HCEC 1CT (cell line): ENCODE data around the gene MYO1E.
A peak's percentile ranks its signal among the peaks of the same experiment; 100 is the strongest.
"Not testable (repeated sequence)": the region's sequence is repeated elsewhere in the genome, so short reads cannot be mapped to it uniquely, and the experiment has no call there.

Source experiments
- DNase-seq: peaks from one replicate; pipeline ENCODE4 v3.0.0-alpha.2; 2017

The MYO1E gene

DNA sequence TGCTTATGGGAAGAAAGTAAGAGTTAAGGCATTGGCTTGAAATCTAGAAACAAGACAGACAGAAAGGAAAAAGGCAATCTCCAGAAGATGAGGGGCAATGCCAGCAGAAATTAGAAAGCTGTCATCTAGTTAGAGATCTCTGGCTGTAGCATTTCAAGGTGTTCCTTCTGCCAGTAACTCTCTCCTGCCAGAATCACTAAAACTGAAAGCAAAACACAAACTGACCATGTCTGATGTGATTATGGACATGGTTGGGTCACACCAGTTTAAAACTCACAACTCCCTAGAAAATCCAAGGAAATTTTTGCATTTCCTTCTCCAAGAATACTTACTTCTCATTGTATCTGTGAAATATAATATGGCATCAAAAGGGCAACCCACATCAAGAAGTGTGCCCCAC, 83.1 kb downstream of the MYO1E start:
- no peak for DNase-seq

DNA sequence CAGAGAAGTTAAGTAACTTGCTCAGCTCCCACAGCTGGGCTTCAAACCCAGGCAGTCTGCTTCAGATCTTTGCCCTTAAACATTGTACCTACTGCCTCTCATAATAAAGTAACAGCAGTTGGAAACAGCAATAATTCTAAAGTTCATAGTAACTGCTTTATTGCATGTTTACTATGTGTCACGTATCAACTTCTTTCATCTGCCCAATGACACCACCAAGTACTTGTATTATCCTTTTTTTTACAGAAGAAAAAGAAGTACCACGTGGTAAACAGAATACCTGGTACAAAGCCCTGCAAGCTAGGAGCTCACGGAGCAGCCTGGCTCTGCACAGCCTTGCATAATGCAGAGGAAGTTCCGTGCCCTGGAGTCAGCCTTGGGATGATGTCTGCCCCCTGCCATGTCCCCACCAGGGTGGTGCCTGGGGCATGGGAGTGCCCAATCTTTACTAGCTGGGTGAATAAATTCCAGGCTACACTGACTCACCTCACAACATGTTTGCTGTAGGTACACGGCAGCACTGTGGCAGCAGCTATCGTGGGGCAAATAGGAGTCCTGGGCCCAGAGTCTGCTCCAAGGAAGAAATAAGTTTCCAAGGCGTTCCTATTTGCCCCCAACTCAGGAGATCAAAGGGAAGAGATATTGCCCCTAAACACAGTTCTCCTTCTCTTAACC, 88.8 kb downstream of the MYO1E start:
- no peak for DNase-seq

DNA sequence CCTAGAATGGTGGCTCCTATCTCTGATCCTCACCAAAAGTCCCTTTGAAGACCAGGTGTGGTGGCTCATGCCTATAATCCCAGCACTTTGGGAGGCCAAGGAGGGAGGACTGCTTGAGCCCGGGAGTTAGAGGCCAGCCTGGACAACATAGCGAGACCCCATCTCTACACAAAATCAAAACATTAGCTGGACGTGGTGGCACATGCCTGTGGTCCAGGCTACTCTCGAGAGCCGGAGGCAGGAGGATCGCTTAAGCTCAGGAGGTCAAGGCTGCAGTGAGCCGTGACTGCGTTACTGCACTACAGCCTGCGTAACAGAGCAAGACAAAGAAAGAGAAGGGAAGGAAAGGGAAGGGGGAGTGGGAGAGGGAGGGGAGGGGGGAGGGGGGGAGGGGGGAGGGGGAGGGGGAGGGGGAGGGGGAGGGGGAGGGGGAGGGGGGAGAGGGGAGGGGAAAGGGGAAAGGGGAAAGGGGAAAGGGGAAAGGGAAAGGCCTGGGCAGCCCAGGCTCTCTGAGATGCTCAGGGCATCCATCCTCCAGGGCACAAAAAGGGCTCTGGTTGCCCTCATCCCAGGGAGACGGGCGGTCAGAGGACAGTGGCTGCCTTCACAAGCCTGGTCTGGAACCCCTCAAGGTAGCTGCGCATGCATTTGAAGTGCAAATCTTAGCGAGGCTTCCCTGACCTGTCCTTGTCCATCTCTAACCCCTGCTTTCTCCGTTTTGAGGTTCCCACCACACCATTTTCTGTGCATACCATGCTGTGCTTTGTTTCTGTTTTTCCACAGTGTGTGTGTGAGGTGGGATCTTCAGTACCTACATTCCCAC, 89.9 kb downstream of the MYO1E start:
- DNase-seq = no peak

DNA sequence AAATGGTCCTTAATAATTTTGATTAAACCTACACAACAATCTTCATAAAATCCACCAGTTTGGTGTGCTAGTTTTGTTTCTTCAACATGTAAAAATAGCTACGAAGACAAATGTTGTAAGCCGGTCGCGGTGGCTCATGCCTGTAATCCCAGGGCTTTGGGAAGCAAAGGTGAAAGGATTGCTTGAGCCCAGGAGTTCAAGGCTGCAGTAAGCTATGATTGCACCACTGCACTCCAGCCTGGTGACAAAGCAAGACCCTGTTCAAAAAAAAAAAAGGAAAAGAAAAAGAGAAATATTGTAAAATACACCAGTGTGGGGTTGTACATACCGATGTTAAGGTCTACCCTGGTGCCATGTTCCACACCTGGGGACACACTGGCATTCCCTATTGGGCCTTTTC, 91.0 kb downstream of the MYO1E start:
- DNase-seq = no peak

DNA sequence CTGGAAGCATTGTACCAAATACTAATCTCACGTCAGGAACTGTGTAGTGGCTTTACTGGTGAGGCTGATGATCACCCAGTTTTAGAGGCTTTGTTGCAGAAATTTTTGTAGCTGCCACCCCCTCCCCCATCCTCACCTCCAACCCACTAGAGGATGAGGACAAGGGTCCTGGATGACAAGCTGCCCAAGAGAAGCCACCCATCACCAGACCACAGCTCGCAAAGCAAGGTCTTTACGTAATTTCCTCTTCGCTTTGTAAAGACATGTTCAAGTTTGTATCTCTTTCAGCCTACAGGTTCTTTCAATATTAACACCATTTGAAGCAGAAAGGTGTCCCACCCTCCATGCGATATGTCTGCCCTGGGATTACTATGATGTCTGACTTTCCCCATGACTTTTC, 91.8 kb downstream of the MYO1E start:
- DNase-seq = no peak

DNA sequence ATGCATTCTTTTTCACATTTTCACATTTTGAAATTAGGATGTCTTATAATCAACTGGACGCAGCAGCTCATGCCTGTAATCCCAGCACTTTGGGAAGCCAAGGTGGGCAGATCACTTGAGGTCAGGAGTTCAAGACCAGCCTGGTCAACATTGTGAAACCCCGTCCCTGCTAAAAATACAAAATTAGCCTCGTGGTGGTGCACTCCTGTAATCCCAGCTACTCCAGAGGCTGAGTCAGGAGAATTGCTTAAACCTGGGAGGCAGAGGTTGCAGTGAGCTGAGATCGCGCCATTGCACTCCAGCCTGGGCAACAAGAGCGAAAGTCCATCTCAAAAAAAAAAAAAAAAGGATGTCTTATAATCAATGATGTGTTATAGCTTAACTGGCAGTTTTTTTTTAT, 92.4 kb downstream of the MYO1E start:
- DNase-seq = not testable (repeated sequence)

DNA sequence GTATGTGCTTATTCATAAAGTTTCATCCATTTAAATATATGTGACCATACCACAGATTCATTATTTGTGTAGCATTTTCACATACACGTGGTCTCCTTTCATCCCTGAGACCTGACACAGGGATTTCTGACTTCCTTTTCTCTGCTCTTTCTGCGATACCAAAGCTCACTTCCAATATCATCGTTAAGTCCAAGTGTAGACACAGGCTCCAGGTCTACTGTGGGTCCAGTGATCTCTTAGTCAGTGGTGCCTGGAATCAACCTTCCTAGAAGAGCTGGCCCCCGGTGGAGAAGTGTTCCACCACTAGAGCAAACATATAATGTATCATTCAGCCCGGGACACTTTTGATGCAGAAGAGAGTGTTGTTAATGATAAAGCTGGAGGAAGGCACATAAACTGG, 93.6 kb downstream of the MYO1E start:
- DNase-seq = no peak

DNA sequence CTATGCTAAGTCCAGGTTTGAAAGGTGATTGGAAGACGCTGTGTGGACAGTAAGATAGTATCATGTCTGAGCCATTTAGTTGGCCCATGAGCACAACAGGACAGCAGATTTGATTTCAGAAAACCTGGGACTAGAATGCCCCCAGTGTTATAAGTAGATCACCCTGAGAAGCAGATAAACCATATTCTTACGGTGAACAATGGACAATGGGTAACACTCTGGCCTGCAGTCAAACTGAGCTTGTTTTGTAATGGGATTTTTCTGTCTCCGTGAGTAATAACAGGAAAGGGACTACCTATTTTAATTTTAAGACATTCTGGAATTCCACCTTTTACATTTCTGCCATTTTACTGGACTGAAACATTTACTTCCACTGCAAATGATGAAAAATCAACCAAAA, 94.6 kb downstream of the MYO1E start:
- DNase-seq = no peak

DNA sequence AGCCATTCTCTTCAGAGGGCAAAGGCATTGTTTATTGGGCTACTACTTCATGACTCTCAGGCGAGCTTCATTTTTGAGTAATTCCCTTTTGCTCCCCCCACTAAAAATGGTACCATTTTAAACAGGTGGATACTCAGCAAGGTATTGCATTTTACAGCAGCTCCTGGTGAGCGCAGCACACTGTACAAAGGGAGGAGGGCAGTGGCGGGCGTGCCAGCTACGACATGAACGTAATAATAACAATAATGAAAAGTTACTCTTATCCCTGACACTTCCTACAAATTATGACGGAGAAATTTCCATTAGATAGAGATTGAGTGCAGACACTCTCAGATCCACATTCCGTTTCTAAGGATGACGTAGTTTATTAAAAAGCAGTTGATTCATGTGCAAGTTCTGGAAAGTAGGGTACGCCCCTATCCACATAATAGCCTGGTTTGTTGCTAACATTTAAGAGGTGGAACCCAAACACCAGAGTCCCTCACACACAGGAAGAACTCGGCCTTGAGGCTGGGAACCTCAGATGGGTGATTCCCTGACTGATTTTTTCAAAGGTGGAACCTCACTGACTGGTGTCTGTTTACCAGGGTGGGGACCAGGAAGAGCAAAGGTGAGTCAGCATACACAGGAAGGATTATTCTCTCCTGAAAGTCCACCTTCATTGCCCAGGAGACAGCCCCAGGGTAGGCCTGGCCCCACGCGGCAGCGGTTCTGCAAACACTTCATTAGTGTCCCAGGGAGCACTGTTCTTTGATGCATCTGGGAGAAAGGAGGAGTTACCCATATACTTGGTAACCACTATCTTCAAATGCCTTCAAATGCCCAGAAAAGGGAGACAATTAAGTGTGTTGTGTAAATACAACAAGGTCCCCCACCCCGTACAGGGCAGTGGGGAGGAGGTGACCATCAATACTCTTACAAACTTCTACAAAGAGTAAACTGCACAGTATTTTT, 96.2 kb downstream of the MYO1E start:
- no peak for DNase-seq

DNA sequence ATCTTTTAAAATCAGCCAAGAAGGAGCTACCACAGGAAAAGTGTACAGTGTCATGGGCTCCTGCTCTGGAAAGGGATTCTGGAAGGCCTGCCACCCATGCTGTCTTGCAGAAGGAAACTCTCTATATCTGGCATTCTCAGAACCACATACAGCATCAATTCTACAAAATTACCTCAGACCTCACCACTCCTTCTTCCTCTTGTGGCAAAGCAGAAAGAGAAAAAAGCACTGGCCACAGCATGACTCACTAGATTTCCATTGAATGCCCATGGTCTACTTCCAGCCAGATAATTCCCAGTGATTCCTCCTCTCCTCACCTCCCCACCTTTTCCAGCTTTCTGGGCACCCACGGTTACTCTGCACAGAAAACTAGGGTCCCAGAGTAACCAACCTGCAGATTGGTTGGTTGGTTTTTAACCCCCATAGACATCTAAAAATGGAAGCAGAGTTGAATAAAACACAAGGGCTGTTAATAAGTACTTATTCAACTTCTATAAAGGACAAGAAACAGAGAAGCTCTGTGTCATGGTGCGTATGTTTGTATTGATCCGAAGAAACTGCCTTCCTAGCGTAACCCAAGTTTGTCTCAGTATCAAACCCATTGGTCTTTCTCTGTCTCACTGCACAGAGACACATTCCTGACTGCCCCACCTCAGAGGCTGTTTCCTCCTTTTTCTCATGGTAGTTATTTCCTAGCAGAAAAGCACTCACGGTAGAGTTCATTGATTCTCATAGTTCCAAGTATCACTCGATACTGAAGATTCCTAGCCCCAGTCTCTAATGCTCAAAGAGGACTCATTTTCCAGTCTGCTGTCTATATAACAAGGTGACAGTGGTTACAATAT, 98.3 kb downstream of the MYO1E start:
- peak; percentile 45 for DNase-seq

DNA sequence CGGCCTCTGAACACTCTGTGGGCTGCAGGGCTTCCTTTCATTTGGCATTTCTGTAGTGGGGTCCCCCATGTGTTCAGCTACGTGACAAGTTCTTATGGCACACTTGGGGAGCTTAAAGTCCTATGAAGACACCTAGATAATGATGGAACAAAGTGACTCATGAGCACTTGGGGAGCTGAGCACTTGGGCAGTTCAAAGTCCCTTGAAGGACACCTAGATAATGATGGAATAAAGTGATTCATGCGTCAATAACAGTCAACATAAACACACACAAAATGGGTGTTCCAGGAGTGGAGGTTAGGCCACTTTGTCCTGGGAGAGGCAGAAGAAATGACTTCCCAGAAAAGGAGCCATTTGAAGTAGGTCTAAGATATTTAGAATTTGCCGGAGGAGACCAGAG, 99.4 kb downstream of the MYO1E start:
- DNase-seq = no peak

DNA sequence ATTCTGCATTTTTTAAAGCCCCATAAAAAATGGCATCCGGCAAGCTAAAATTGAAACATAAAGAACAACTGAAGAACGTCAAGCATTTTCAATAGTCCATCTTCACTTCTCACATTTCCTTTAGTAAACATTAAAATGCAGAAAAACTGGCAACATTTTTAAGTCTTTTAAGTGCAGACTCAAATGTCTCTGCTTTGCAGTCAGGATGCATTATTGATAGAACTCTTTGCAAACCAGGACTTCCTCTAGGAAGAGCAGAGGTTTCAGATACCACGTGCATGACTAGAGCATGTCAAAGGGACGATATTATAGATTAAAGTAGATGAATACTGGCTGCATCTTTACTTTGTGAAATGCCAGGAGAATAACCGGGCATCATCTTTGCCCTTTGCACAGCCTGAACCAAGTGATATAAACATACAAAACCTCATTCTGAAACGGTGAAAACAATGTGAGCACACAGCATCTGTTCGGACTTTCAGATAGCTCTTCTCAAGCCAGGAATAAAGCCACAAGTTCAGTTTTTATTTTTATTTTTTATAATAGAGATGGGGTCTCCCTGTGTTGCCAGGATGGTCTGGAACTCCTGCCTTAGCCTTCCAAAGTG, 101.0 kb downstream of the MYO1E start:
- no peak for DNase-seq

DNA sequence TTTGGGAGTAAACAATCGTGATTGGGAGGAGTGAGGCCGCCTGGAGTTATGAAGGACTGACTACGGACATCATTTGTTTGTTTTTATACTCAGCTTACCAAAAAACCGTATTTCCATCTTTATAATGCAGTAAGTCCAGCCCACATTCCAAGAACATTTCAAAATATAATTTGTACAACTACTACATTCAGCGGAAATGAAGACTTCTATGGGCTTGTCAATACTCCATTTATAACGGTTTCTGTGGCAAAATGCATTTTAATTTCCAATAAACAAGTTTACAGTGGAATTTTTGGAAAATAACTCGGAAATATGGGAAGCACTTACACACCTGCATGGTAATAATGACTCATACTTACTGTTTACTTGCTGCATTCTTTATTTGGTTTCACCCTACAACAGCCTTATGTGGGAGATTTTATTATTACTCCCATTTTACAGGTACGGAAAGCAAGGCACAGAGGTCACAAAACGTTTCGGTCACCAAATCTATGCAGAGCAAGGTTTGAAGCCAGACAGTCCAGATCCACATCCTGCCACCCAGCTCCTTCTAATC, 103.7 kb downstream of the MYO1E start:
- DNase-seq = no peak

DNA sequence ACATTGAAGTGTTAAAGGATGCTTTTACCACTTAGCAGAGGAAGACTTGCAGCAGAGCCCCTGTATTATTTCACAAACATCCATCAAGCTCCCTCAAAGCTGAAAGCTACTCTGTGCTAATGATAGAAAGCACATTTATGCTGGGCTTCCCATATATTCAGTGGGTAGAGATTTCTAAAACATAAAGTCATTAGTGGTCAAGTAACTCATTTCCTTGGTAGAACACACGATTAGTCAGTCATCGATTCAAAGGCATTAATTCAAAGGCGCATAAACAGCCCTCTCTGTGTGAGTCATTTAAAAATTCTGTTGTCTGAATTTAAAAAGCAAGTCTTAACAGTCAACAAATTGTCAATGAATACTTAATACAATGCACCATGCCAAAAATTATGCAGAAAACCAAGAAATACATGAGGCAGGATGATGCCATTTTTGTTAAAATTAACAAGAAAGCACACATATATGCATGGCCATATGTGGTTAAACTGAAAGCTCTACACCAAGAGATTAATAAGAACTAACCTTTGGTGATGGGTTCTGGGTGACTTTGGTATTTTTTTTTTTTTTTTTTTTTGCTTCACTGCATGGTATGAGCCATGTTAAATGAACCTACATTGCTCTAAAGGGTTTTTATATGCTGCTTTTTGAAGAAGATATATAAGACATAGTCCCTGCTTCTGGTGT, 104.4 kb downstream of the MYO1E start:
- DNase-seq = peak; percentile 85

DNA sequence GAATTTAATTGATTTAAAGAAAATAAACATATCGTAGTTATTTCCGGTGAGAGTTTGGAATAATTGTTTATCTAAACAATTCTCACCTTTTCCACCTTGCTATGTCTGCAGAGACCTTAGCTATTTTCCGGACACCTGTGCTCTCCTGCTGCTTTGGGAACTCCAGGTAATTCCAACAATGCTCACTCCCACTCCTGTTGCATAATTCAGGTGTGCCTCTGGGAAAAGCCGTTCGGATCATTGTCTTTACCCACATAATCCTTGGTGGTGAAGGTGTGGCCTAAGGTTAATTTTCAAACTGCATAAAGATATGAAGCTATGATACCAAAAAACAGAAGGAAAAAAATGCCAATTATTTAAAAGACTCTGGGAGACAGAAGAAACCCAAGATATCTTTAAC, 106.6 kb downstream of the MYO1E start:
- DNase-seq = no peak

DNA sequence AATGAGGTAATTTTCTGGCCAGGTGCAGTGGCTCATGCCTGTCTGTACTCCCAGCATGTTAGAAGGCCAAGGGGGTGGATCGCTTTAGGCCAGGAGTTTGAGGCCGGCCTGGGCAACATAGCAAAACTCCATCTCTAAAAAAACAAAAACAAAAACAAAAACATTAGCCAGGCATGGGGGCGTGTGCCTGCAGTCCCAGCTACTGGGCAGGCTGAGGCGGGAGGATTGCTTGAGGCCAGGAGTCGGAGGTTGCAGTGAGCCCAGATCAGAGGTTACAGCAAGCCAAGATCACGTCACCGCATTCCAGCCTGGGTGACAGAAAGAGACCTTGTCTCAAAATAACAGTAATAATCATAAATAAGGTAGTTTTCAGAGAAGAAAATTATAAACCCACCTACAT, 110.4 kb downstream of the MYO1E start:
- DNase-seq = no peak

DNA sequence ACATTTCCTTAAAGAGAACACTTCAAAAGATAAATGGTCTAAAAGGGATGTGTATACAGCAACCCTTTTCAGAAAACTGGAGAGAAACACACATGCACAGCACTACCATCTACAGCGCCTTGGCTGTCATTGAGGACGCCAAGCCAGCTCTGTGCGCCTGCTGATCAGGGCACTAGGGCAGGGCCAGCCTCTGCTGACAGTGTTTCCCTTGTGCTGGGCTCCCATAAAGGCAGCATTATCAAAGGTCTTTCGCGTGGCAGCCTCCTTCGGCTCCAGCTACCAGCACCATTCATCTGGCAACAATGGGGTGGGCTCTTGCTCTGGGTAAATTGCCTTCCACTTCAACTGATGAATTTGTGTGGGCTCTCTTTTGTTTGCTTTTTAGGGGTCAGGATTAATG, 112.6 kb downstream of the MYO1E start:
- no peak for DNase-seq

DNA sequence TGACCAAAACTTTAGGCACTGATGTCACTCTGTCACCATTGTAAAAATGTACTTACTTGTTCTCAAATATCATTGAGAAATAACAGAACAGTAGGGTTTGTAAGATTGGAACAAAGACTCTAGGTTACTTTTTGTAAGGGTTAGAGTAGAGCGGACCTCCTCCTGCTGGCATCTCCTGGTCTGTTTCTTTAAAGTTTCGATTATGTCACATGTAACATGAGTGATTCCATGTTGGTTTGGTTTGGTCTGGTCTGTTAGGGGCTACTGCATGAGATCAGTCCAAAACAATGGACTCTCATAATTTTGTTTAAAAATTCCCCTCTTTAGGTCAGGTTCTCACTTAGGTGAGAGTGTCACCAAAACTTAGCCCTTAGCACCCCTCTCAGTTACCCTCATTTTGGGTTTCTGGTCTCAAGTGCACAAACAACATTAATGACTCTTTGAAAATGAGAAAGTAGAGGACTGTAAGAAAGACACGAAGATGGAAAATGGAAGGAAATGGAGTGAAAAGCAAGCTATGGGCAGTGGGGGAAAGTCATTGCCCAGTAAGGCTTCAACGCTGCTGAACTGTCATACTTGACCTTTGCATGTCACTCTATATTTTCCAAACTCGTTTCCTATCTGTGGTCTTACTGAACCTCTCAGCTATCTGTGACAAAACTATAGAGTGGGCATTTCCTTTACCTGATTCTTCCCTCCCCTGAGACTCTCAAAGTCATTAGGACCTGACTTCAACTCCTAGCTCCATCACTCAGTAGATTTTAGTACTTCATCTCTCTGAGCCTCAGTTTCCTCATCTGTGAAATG, 113.3 kb downstream of the MYO1E start:
- DNase-seq = no peak

DNA sequence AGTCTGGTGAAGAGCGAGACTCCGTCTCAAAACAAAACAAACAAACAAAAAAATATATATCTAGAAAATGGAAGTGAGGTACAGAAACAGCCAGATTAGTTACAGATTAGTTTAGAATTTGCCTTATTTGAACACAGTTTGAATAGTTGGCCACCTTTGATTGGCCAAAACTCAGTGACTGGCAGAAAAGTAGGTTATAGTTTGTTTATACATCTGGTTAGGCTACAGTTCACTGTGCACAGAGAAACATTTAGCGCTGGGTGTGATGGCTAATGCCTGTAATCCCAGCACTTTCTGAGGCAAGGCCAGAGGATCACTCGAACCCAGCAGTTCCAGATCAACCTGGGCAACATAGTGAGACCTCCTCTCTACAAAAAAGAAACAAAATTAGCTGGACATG, 114.4 kb downstream of the MYO1E start:
- no peak for DNase-seq

DNA sequence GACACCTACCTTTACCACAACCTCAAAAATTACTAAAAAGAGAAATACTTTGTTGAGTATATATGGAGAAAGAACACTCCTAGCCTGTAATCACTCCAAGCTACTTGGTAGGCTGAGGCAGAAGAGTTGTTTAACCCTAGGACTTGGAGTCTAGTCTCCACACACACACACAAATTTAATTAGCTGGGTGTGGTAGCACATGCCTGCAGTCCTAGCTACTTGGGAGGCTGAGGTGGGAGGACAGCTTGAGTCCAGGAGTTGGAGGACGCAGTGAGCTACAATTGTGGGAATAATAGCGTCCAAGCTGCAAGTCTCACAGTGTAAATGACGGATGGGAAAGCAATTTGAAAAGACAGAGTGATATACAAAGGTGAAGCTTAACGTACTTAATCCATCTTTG, 115.5 kb downstream of the MYO1E start:
- no peak for DNase-seq
